GM23248 (cell line): ENCODE data around the gene PTEN. TPM values are rescaled to one million over a fixed set of nuclear protein-coding genes. Genes with fewer than 3 reads are reported as not detected.

Experiments
- DNase-seq: peaks from one replicate; pipeline ENCODE4 v3.0.0-alpha.2; 2015
- H2AFZ ChIP-seq: fragments of 200-600 bp; sonication (generic); 2 replicates; pipeline ENCODE4 v1.6.1; 2016; ENCODE audit warnings: antibody characterized with exemption
- H3F3A ChIP-seq: fragments of 200-600 bp; sonication (generic); 2 replicates; pipeline ENCODE4 v1.6.1; 2016; ENCODE audit warnings: mild to moderate bottlenecking, antibody characterized with exemption, mixed run types; ENCODE audit not compliant: insufficient read depth
- H3K27ac ChIP-seq: fragments of 200-600 bp; sonication (generic); 2 replicates; pipeline ENCODE4 v1.5.1; 2016; ENCODE audit warnings: mild to moderate bottlenecking
- H3K27me3 ChIP-seq: fragments of 200-600 bp; sonication (generic); replicated peaks from 2 replicates; pipeline ENCODE4 v1.6.1; 2016; ENCODE audit warnings: mild to moderate bottlenecking; ENCODE audit not compliant: insufficient read depth
- H3K36me3 ChIP-seq: fragments of 200-600 bp; sonication (generic); 2 replicates; pipeline ENCODE4 v1.6.1; 2016; ENCODE audit warnings: low read depth, mild to moderate bottlenecking
- H3K4me1 ChIP-seq: fragments of 200-600 bp; sonication (generic); 2 replicates; pipeline ENCODE4 v1.6.1; 2016; ENCODE audit warnings: mild to moderate bottlenecking; ENCODE audit not compliant: insufficient read depth
- H3K4me2 ChIP-seq: fragments of 200-600 bp; sonication (generic); one replicate; pipeline ENCODE4 v1.6.1; 2016; ENCODE audit warnings: mild to moderate bottlenecking; ENCODE audit not compliant: unreplicated experiment
- H3K4me3 ChIP-seq: fragments of 200-600 bp; sonication (generic); 2 replicates; pipeline ENCODE4 v1.5.1; 2016; ENCODE audit warnings: mild to moderate bottlenecking
- H3K79me2 ChIP-seq: fragments of 200-600 bp; sonication (generic); 2 replicates; pipeline ENCODE4 v1.6.1; 2016; ENCODE audit warnings: mild to moderate bottlenecking; ENCODE audit not compliant: insufficient read depth
- H3K9ac ChIP-seq: fragments of 200-600 bp; sonication (generic); 2 replicates; pipeline ENCODE4 v1.6.1; 2016; ENCODE audit warnings: mild to moderate bottlenecking
- H3K9me2 ChIP-seq: fragments of 200-600 bp; sonication (generic); 2 replicates; pipeline ENCODE4 v1.6.1; 2016; ENCODE audit warnings: mixed run types, mild to moderate bottlenecking, moderate library complexity; ENCODE audit not compliant: insufficient read depth
- H3K9me3 ChIP-seq: fragments of 200-600 bp; sonication (generic); one replicate; pipeline ENCODE4 v1.6.1; 2017; ENCODE audit warnings: low read depth
- H4K20me1 ChIP-seq: fragments of 200-600 bp; sonication (generic); 2 replicates; pipeline ENCODE4 v1.6.0; 2016; ENCODE audit not compliant: insufficient read depth
- EZH2 ChIP-seq: fragments of 200-600 bp; sonication (generic); IDR thresholded peaks from 2 replicates; pipeline ENCODE4 v1.6.1; 2018; ENCODE audit warnings: antibody characterized with exemption, mild to moderate bottlenecking; ENCODE audit not compliant: insufficient read depth, poor library complexity, severe bottlenecking
- EZH2phosphoT487 ChIP-seq: fragments of 200-600 bp; sonication (generic); IDR thresholded peaks from 2 replicates; pipeline ENCODE4 v1.6.1; 2018; ENCODE audit warnings: antibody characterized with exemption, moderate library complexity, mild to moderate bottlenecking, low read depth; ENCODE audit not compliant: insufficient read depth
- WGBS, 2 experiments: methylation state at CpG; one replicate each; pipeline ENCODE4 v1.1.6; 2015 to 2017; ENCODE audit warnings: low lambda C conversion rate in 2 of 2, low coverage in 1 of 2; ENCODE audit errors: missing lambda C conversion rate in 2 of 2; 5-methylcytosine and 5-hydroxymethylcytosine counted together
- in situ Hi-C: fragments of 300-500 bp; cut with MboI; formaldehyde crosslinking; loops from 2 replicates; pipeline ENCODE4 v1.15.0; 2020
- polyA plus RNA-seq: library from polyadenylated mRNA; unstranded; fragments of >200 nt; fragmentation: Nextera tagmentation; extraction: Ambion mirVana; gene quantifications from 2 replicates; pipeline ENCODE4 v1.2.1, GENCODE V29; 2016
- total RNA-seq: library from RNA; depleted of rRNA; stranded (reverse); fragments of >200 nt; shearing (Covaris generic); gene quantifications from 2 replicates; pipeline ENCODE4 v1.2.3, GENCODE V29; 2014

Gene PTEN
- total and polyA plus RNA-seq, 2 experiments from 2014 or later: 35.5 to 93.9 TPM

DNA sequence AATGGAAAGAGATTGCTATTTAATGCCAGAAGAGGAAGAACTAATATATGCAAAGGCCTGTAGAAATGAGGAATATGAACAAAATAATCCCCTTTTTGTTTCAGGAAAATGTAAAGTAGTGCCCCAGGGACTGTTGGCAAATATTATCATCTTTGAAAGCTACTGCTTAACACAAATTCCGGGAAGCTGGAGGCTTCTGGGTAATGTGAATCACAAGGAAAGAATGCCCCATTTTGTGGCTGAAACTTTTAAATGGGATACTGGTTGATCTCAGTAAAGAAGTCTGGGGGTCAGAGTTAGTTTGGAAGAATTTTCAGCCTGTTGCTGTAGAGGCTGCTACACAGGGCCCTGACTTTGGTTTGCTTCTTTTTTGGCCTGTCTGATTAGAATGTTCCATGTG, 141.0 kb downstream of the PTEN start:
- Histone ChIP-seq H3K9me3 (no peaks in the 10 kb centered on the region), H3K36me3 (no peaks in the 10 kb centered on the region), H3K9ac (no peak overlapping the region), H2AFZ (peak overlapping the region; percentile 80), H3F3A (no peaks in the 10 kb centered on the region), H3K4me1 (0 out of 2 replicates have a peak, but pooled peaks cover 6% of the 10 kb centered on the region), H3K9me2 (no peaks in the 10 kb centered on the region), H3K27ac (no peak overlapping the region), H3K4me3 (no peak overlapping the region), H4K20me1 (no peaks in the 10 kb centered on the region), H3K27me3 (no peaks in the 10 kb centered on the region), H3K4me2 (no peak overlapping the region), H3K79me2 (no peaks in the 10 kb centered on the region)
- DNase-seq: peak; percentile 42
- WGBS, 2 experiments: 25 to 63% methylated on average over 1 of the region's 1 CpG
- in situ Hi-C loops: no loop called here
- TF ChIP-seq EZH2 (no peak), EZH2phosphoT487 (no peak)

DNA sequence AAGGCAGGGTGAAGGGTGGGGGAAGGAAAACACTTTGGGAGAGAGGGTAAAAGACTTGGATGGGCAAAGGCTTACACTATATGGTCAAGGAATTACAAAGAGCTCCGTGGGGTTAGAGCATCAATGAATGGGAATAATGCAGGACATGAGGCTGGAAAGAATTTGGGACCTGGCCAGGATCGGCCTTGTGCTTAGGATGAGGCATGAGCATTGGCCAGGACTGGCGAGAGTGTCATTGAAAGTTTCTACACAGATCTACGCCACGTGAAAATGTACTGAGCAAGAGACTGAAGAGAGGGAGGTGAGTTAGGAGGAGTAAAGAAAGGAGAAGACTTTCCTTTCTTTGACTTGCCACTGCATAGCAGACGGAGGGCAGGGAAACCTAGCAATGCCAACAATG, 142.8 kb downstream of the PTEN start:
- Histone ChIP-seq H3K9me2 (no peaks in the 10 kb centered on the region), H3K4me3 (no peak overlapping the region), H3K9me3 (no peaks in the 10 kb centered on the region), H3K4me1 (0 out of 2 replicates have a peak, but pooled peaks cover 6% of the 10 kb centered on the region), H3F3A (no peaks in the 10 kb centered on the region), H3K4me2 (no peak overlapping the region), H4K20me1 (no peaks in the 10 kb centered on the region), H3K36me3 (no peaks in the 10 kb centered on the region), H2AFZ (no peak overlapping the region), H3K27me3 (no peaks in the 10 kb centered on the region), H3K27ac (no peak overlapping the region), H3K79me2 (no peaks in the 10 kb centered on the region), H3K9ac (no peak overlapping the region)
- no peak for TF ChIP-seq EZH2
- 92 to 96% methylated on average over 6 of the region's 6 CpGs for WGBS, 2 experiments
- DNase-seq: no peak
- in situ Hi-C loops: no loop called here

DNA sequence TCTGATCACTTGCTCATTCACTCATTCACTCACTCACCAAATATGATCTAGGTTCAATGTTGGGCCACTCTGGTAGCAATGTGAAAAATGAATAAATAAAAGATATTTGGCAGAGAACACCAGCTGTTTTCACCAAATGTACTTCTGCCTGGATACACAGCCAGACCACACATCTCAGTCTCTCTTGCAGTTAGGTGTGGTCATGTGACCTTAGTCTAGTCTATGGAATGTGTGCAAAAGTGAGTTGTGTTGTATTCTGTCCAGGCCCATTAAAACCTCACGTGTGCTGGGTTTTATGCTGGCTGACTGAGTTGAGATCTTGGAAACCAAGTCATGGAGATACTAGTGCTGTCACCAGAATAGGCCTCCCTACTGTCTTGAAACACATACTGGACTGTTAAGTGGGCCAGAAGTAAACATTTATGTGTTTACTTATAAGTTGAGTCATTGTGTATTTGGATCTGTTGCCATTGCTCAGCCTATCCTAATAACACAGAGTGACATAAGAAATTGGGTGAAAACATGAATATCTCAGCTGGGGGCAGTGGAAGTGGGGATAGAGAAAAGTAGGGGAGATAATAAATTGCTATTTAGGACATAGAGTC, 145.5 kb downstream of the PTEN start:
- no peak overlapping the region for H3K4me2 ChIP-seq
- H4K20me1 ChIP-seq: no peaks in the 10 kb centered on the region
- H3K9me3 ChIP-seq: no peaks in the 10 kb centered on the region
- no peak overlapping the region for H3K9ac ChIP-seq
- in situ Hi-C loops: no loop called here
- DNase-seq: peak; percentile 4
- WGBS, 2 experiments: 4 to 17% methylated on average over 1 of the region's 1 CpG
- H3K4me1 ChIP-seq: 0 out of 2 replicates have a peak, but pooled peaks cover 6% of the 10 kb centered on the region
- no peaks in the 10 kb centered on the region for H3F3A ChIP-seq
- H3K27me3 ChIP-seq: no peaks in the 10 kb centered on the region
- no peaks in the 10 kb centered on the region for H3K9me2 ChIP-seq
- TF ChIP-seq EZH2phosphoT487 (no peak), EZH2 (no peak)
- H2AFZ ChIP-seq: no peak overlapping the region
- no peak overlapping the region for H3K27ac ChIP-seq
- no peaks in the 10 kb centered on the region for H3K36me3 ChIP-seq
- H3K4me3 ChIP-seq: no peak overlapping the region
- H3K79me2 ChIP-seq: no peaks in the 10 kb centered on the region

- no peaks in the 10 kb centered on the region; the same call in 1 of the 2 replicates for H3F3A ChIP-seq
- peak; percentile 24 for DNase-seq
- no peaks in the 10 kb centered on the region for H3K27me3 ChIP-seq
- no peak overlapping the region for H3K27ac ChIP-seq
- no peak overlapping the region for H3K9ac ChIP-seq
- H3K4me1 ChIP-seq: peaks cover 3% of the 10 kb centered on the region; the same call in 1 of the 2 replicates
- TF ChIP-seq EZH2 (no peak), EZH2phosphoT487 (no peak)
- H3K36me3 ChIP-seq: no peaks in the 10 kb centered on the region
- no peaks in the 10 kb centered on the region for H3K9me2 ChIP-seq
- no peaks in the 10 kb centered on the region for H3K9me3 ChIP-seq
- H3K4me3 ChIP-seq: no peak overlapping the region
- H3K79me2 ChIP-seq: no peaks in the 10 kb centered on the region
- in situ Hi-C loops: no loop called here
- no peaks in the 10 kb centered on the region for H4K20me1 ChIP-seq
- H3K4me2 ChIP-seq: no peak overlapping the region
- 20 to 24% methylated on average over 4 of the region's 4 CpGs for WGBS, 2 experiments
- H2AFZ ChIP-seq: 0 out of 2 replicates have a peak overlapping the region, but pooled peaks have one; percentile 17
Measured at GRCh38 chr10:88012641-88013040, 149.2 kb downstream of the PTEN start.
